Activated CD4-positive, CD25-positive, alpha-beta regulatory T cell treated with anti-CD3 and anti-CD28 coated beads, Interleukin-2, amount 50 U/mL, for 72 hours (primary cell): ENCODE results near the gene GORASP1.

Experiments
- DNase-seq: peaks from one replicate; pipeline ENCODE4 v3.0.0; 2021

The GORASP1 gene

DNA sequence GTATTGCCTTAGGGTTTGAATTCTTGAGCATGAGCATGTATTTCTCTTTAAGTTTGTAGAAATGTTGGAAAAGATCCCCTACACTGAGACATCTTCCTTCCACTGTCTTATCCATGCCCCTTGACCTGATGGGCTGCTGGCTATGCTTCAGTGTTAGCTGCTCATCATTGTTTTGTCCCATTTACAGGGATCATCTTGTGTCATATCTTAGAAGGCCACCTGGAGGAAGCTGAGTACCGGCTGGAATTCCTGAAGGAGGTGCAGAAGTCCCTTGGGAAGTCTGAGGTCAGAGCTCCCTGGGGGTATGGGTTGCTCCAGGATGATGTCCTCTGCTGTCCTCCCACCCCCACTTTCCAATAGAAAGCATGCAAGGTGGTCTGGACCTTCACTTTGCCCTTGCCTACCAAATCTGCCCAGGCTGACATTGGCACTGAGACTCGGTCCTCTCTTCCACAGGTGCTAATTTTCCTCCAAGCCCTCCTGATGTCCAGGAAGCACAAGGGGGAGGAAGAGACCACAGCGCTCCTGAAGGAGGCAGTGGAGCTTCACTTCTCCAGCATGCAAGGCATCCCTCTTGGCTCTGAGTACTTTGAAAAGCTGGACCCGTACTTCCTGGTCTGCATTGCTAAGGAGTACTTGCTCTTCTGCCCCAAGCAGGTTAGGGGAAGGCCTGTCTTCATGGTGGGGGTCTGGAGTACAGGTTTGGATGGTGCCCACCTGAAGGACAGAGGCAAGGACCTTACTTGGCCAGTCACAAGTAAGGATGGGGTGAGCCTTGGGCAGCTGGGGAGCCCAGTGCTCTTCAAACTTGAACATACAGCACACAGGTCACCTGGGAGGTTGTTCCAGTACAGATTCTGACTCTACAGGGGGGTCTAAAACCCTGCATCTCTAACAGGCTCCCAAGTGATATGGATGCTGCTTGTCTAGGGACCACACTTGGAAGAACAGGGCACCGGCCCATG is 17.7 kb upstream of the GORASP1 start:
- DNase-seq: peak; percentile 27

- no peak for DNase-seq
These were observed 15.4 kb upstream of the GORASP1 start for GRCh38 chr3:39122813-39123212.

GRCh38 chr3:39121621-39122020 is 14.2 kb upstream of the GORASP1 start:
- DNase-seq: no peak

DNA sequence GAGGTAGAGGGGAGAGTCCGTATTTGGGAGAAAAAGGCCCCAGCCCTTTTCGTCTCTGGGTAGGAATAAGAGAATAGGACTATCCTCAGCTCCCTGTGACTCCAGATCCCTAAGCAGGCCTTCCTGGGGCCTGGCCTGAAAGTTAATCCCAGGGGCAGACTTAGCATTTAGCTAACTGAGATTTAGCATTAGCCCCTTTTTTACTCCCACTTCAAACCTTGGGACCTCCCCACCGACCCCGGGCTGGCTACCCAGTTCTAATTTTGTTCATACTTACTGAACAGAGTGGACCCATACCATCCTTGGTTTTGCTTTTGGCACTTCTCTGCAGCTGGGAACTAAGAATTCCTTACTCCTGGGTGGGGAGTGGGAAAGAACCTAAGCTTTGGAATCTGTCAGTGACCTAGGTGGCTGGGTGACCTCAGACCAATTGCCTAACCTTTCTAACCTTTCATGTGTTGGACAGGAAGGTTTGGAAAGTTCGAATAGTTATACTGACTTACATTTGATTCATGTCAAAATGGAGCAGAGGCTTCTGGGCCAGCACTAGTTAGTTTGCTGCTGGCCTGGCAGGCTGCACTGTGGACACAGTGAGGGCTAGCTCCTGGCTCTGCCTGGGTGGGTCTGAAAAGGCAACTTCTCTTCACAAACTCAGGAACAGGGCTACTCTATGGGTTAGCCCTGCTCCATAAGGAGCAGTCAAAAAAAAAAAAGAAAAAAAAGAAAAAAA is 11.7 kb upstream of the GORASP1 start:
- DNase-seq: no peak

DNA sequence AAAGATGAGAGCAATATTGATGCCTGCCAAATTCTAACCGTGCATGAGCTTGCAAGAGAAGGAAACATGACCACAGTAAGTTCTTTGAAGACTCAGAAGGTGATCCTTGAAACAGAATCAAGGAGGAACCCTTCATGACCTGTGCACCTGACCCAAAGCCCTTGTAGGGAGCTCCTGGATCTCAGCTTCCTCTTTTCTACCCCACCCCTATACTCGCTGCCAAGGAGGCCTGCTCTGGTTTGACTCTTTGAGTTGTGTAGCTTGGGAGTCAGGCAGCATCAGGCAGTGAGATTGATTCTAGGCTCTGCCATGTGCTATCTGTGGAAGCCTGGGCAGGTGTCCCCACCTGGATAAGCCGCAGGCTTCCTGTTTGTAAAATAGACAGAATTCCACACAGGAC is 10.7 kb upstream of the GORASP1 start:
- DNase-seq: no peak

DNA sequence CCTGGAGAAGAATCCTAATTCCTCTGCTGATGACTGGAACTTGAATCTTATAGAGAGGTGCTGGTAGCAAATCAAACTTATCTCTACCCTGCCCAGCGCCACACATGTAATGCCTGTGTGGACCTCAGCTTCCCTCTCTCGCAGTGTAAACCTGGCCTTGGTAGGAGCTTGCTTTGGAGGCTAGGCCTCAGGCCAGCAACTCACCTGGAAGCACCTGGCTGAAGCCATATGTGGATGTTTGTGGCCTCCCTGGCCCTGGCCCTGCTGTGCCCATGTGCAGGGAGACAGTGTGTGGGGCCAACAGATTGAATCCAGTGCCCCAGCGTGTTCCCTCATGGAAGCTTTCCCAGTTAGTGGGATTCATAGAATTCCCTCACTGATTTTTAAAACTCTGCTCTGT is 8.4 kb upstream of the GORASP1 start:
- no peak for DNase-seq

DNA sequence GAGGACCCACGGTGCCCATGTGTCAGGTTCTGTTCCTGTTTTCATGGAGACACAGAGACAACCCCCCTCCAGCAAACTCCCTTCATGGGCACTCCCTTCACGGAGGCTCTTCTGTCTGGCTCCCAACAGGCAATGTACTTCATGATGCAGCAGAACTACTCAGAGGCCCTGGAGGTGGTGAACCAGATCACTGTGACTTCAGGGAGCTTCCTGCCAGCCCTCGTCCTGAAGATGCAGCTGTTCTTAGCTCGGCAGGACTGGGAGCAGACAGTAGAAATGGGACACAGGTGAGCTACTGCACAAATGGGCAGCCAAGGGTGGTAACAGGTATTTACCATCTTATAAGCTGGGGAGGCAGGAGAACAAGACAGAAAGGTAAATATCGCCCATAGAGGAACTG is 7.0 kb upstream of the GORASP1 start:
- DNase-seq: no peak

GRCh38 chr3:39113291-39113690 is 5.9 kb upstream of the GORASP1 start:
- DNase-seq: no peak

- no peak for DNase-seq
These were observed 5.1 kb upstream of the GORASP1 start for GRCh38 chr3:39112535-39112934.

GRCh38 chr3:39112113-39112512 is 4.7 kb upstream of the GORASP1 start:
- DNase-seq: no peak

DNA sequence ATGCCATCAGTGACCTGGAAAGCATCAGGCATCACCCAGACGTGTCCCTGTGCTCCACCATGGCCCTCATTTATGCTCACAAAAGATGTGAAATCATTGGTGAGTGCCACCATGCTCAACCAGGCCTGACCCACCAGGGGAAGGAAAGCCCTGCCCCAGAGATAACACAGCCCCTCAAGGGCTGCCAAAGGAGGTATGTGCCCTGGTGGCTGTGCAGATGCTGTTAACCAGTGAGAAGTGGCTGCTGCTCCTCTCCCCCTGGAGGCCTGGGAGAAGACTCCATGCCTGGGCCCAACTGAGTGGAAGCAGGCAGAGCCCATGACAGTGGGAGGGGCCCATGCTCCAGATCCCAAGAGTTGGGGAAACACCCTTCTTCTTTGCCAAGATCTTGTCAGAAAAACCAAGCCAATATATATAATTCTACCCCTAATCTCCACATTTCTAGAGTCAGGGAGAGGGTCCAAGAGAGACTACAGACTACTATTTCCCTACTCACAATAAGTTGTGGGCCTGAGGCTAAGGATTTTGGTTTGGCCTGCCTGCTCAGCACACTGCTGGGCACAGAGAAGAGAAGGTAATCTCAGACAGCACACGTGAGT is 2.7 kb upstream of the GORASP1 start:
- DNase-seq: no peak

DNA sequence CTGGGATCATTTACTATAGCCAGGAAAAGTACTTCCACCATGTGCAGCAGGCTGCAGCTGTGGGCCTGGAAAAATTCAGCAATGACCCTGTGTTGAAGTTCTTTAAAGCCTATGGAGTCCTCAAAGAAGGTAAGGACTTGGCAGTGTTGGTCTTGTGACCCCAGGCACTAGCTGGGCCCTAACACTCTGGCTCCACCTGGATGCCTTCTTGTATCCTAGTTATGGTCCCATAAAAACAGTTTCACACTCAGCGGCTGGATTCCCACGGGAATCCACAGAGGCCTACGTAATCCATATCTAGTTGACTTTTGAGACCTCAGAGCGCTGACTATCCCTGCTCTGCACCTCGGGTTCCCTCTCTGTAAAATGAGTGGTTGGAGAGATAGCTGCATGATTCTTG is 1.7 kb upstream of the GORASP1 start:
- DNase-seq: no peak

GRCh38 chr3:39108200-39108710 is 828 bp upstream of the GORASP1 start:
- no peak for DNase-seq

DNA sequence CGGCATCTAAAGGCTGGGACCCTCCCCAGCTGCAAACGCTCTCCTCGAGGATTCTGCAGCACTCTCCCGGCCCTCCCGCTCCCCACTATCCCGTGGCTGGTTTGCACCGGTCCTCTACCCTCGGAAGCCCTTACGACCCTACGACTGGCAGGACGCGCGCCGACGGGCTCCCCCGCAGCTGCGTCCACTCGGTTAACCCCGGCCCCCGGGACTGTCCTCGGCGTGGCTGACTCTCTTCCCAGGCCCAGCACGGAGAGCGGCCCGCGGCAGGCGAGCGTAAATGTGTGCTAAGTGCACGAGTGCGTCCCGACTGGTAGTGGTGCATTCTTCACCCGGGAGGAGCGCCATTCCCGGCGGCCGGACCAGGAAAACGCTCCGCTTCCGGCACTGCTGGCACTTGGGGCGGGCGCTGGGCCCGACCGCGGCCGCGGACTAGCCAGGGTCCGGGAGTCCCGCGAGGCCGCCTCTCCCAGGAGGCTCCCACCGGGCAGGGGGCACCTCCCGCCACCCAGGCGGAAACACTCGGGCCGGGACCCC is 508 bp downstream of the GORASP1 start:
- DNase-seq: no peak

GRCh38 chr3:39106281-39106811 is 1.1 kb downstream of the GORASP1 start:
- no peak for DNase-seq

GRCh38 chr3:39105687-39106063 is 1.8 kb downstream of the GORASP1 start:
- DNase-seq: no peak

DNA sequence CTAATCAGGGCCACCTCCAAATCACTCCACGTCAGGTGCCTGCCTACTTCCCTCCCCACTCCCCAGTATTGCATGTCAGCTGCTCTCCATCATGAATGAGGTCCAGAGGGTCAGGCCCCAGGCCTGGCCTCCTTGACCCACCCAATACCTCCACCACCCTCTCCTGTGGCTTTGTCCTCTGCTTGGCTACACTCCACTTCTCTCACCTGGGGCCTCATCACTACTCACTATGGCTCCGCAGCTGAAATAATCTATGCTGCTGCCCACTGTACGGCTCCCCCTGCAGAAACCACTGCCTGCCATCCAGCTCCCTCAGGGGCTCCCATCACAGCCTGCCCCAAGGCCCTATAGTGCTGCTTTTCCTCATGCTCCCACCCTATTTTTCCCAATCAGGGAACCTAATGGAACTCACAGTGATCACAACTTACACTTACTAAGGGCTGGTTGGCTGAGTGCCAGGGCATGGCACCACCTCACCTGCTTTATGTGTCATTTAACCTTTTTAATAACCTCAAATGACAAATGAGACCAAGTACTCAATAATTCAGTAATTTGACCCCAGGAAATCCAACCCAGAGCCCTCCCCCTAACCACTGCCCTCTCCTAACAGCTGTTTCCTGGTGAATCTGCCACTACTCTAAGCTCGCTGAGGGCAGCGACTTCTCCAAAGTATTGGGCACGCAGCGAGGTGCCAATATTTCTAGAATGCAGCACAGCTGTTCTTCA is 2.3 kb downstream of the GORASP1 start:
- DNase-seq: no peak

- no peak for DNase-seq
These were observed 3.5 kb downstream of the GORASP1 start for GRCh38 chr3:39103791-39104552.

DNA sequence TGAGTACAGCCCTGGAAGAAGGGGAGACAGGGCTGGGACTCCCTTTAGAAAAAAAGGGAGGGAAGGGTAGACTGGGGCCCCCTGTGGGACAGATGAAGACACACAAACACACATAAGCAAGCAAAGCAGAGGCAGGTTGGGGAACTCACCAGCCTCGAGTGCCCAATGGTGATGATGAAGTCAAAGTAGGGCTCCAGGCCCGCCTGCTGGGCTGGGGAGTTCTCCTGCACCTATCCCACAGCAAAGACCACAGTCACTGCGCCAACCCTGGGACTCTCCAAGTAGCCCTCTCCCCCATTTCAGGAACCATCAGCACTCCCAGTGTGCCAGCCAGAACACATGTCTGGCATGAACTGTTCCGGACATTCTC is 4.1 kb downstream of the GORASP1 start:
- no peak for DNase-seq

DNA sequence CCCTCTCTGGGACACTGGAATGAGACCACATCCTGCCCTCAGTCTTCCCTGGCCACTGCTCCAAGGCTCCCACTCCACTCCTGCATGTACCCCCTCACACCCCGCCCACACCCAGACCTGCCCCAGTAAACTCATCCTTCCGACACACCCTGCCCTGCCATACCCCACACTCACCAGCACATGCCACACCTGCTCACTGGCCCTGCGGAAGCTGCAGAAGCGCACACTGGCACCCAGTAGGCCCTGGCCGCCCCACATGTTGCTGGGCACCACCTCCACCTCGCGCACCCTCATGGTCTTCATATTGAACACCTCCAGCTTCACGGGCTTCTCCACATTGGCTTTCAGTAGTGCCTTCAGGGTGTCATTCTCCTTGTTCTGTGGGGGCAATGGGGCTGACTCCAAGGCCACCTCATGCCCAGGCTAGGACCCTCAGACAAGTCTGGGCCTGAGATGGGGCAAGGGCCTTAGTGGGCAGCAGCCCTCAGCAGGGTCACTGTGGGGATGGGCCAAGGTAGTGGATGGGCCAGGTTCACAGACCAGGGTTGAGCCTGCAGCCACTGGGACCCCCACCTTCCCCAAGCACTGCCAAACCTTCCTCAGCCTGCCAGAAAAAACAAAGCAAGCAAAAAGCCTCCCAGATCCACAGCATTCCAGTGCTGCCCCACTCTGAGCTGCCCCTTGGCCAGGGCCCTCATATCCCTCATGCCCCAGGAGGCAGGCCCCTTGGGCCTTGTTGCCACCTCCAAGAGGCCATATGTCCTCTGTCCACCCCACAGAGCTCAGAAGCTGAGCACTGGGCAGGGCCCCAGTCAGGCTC is 4.7 kb downstream of the GORASP1 start:
- DNase-seq: no peak
